ENCODE data around the gene SDCBP2. TPM values are rescaled to one million over a fixed set of nuclear protein-coding genes. Genes with fewer than 3 reads are reported as not detected.
A peak's percentile ranks its signal among the peaks of the same experiment; 100 is the strongest.

Gene SDCBP2
- polyA plus RNA-seq, 2 of the 4 experiments (the other 2 are of a cell fraction), result 0.35 to 0.58 TPM

GRCh38 chr20:1330075-1330830 lies 1.3 kb upstream of the SDCBP2 start:
- ChIA-PET CTCF (interaction anchor here (1.7 to 2.1 kb wide), 2 partner anchors 18 to 173 kb away, joined by 6 to 10 read pairs; no protein-coding TSS in a partner anchor), POLR2A (no interaction called here)
- 90% methylated on average over 6 of the region's 6 CpGs for WGBS (ENCODE audit: missing lambda C conversion rate)
- DNase-seq (ENCODE audit: low read depth in 1 of 2, low spot score in 1 of 2) (peak in 1 of 2 experiments; percentile 19), FAIRE-seq (no peak), ATAC-seq (no peak)
- H3K9me3 ChIP-seq, result no peaks in the 10 kb centered on the region
- H3K27ac ChIP-seq, result no peak overlapping the region
- no peak overlapping the region for H3K4me2 ChIP-seq
- peaks cover 38% of the 10 kb centered on the region for H3K4me1 ChIP-seq
- TF ChIP-seq FOSL2 (IDR thresholded peaks at IDR 0.05) (no peak), FOSL2 (CRISPR knock-in tag; IDR thresholded peaks at IDR 0.05) (no peak), ATOH8 (CRISPR knock-in tag; IDR thresholded peaks at IDR 0.05; ENCODE audit: low read depth) (no peak)
- H3K4me3 ChIP-seq, result no peak overlapping the region

- ChIA-PET POLR2A (no interaction called here), CTCF (interaction anchor here (0.6 to 2.0 kb wide), 7 partner anchors 9 to 176 kb away, joined by 3 to 9 read pairs (median 3); no protein-coding TSS in a partner anchor)
- Histone ChIP-seq H3K4me1 (peaks cover 37% of the 10 kb centered on the region), H3K4me3 (no peak overlapping the region), H3K27ac (no peak overlapping the region), H3K4me2 (peak overlapping the region; percentile 95; the same call in 2 of the 3 replicates), H3K9me3 (no peaks in the 10 kb centered on the region)
- FAIRE-seq (no peak), ATAC-seq (no peak), DNase-seq (ENCODE audit: low read depth in 1 of 2, low spot score in 1 of 2) (no peak)
- WGBS (ENCODE audit: missing lambda C conversion rate), result 88% methylated on average over 7 of the region's 7 CpGs
- TF ChIP-seq CTCF (IDR thresholded peaks at IDR 0.05) (no peak), FOSL2 (IDR thresholded peaks at IDR 0.05) (no peak), FOSL2 (CRISPR knock-in tag; IDR thresholded peaks at IDR 0.05) (no peak), FOSB (CRISPR knock-in tag; IDR thresholded peaks at IDR 0.05) (no peak), ZNF302 (CRISPR knock-in tag; IDR thresholded peaks at IDR 0.05) (no peak), TP53 (CRISPR knock-in tag; IDR thresholded peaks at IDR 0.05) (no peak), HMGXB4 (CRISPR knock-in tag; IDR thresholded peaks at IDR 0.05; ENCODE audit: borderline replicate concordance) (no peak), POLR2AphosphoS2 (conservative IDR thresholded peaks at IDR 0.05; ENCODE audit: low read length) (no peak), NPAS2 (CRISPR knock-in tag; IDR thresholded peaks at IDR 0.05; ENCODE audit: borderline replicate concordance) (no peak), SMC3 (IDR thresholded peaks at IDR 0.05) (no peak)
Observed at GRCh38 chr20:1327827-1328679, 886 bp downstream of the SDCBP2 start.

- FAIRE-seq (no peak), DNase-seq (ENCODE audit: low read depth in 1 of 2, low spot score in 1 of 2) (no peak), ATAC-seq (no peak)
- Histone ChIP-seq H3K4me2 (peak overlapping the region; percentile 95), H3K4me3 (no peak overlapping the region), H3K9me3 (no peaks in the 10 kb centered on the region), H3K4me1 (peaks cover 37% of the 10 kb centered on the region), H3K27ac (no peak overlapping the region)
- ChIA-PET POLR2A (interaction anchor here (0.6 kb wide), 1 partner anchor 106 kb away, joined by 4 read pairs; no protein-coding TSS in a partner anchor), CTCF (interaction anchor here (0.9 to 2.5 kb wide), 6 partner anchors 11 to 176 kb away, joined by 3 to 9 read pairs (median 7); no protein-coding TSS in a partner anchor)
- no peak for TF ChIP-seq EP300 (IDR thresholded peaks at IDR 0.05)
- no peak for TF ChIP-seq FOSL2 (IDR thresholded peaks at IDR 0.05)
- TF ChIP-seq FOSL2 (CRISPR knock-in tag; IDR thresholded peaks at IDR 0.05), result no peak
- no peak for TF ChIP-seq HMGXB4 (CRISPR knock-in tag; IDR thresholded peaks at IDR 0.05; ENCODE audit: borderline replicate concordance)
- TF ChIP-seq RFX5 (IDR thresholded peaks at IDR 0.05), result no peak
- TF ChIP-seq RAD21 (conservative IDR thresholded peaks at IDR 0.05 in 1 of 2, IDR thresholded peaks at IDR 0.05 in 1 of 2), result no peak
- no peak for TF ChIP-seq CEBPB (IDR thresholded peaks at IDR 0.05)
- TF ChIP-seq PHF8 (IDR thresholded peaks at IDR 0.05; ENCODE audit: borderline replicate concordance, low read depth), result no peak
- no peak for TF ChIP-seq ZSCAN20 (CRISPR knock-in tag; IDR thresholded peaks at IDR 0.05)
- 92% methylated on average over 8 of the region's 8 CpGs for WGBS (ENCODE audit: missing lambda C conversion rate)
Observed at GRCh38 chr20:1327241-1327653, 1.7 kb downstream of the SDCBP2 start.
